MM.1S (cell line): ENCODE results near the gene RAD21L1.

Experiments
- DNase-seq: peaks from one replicate; pipeline ENCODE4 v3.0.0-alpha.2; 2015
- H2AFZ ChIP-seq: fragments of 300-600 bp; sonication (generic); 2 replicates; pipeline ENCODE4 v1.6.0; 2016; ENCODE audit warnings: antibody characterized with exemption, low read length
- H3F3A ChIP-seq: fragments of 300-600 bp; sonication (generic); 2 replicates; pipeline ENCODE4 v1.6.1; 2016; ENCODE audit warnings: mild to moderate bottlenecking, antibody characterized with exemption, low read length, moderate library complexity, mixed read lengths; ENCODE audit not compliant: insufficient read depth
- H3K27ac ChIP-seq: fragments of 300-600 bp; sonication (generic); 2 replicates; pipeline ENCODE4 v1.5.1; 2016; ENCODE audit warnings: mild to moderate bottlenecking, low read length
- H3K27me3 ChIP-seq: fragments of 300-600 bp; sonication (generic); replicated peaks from 2 replicates; pipeline ENCODE4 v1.6.0; 2016; ENCODE audit warnings: low read length; ENCODE audit not compliant: insufficient read depth
- H3K36me3 ChIP-seq: fragments of 300-600 bp; sonication (generic); replicated peaks from 2 replicates; pipeline ENCODE4 v1.6.1; 2016; ENCODE audit warnings: mild to moderate bottlenecking, low read length, mixed read lengths; ENCODE audit not compliant: insufficient read depth
- H3K4me1 ChIP-seq: fragments of 300-600 bp; sonication (generic); 2 replicates; pipeline ENCODE4 v1.6.1; 2016; ENCODE audit warnings: low read length, mixed read lengths
- H3K4me2 ChIP-seq: fragments of 300-600 bp; sonication (generic); 2 replicates; pipeline ENCODE4 v1.6.0; 2016; ENCODE audit warnings: low read depth, low read length
- H3K4me3 ChIP-seq: fragments of 300-600 bp; sonication (generic); 2 replicates; pipeline ENCODE4 v1.5.1; 2016; ENCODE audit warnings: low read length, mixed read lengths
- H3K79me2 ChIP-seq: fragments of 300-600 bp; sonication (generic); 2 replicates; pipeline ENCODE4 v1.6.1; 2016; ENCODE audit warnings: mixed run types, low read length, mixed read lengths
- H3K9ac ChIP-seq: fragments of 300-600 bp; sonication (generic); 2 replicates; pipeline ENCODE4 v1.6.1; 2016; ENCODE audit warnings: low read length, mixed read lengths
- H3K9me2 ChIP-seq: fragments of 300-600 bp; sonication (generic); replicated peaks from 2 replicates; pipeline ENCODE4 v1.6.1; 2016; ENCODE audit warnings: mild to moderate bottlenecking, low read length, mixed read lengths; ENCODE audit not compliant: insufficient read depth
- H3K9me3 ChIP-seq: fragments of 300-600 bp; sonication (generic); replicated peaks from 2 replicates; pipeline ENCODE4 v1.6.1; 2016; ENCODE audit warnings: mild to moderate bottlenecking, low read length, mixed read lengths; ENCODE audit not compliant: insufficient read depth
- H4K20me1 ChIP-seq: fragments of 300-600 bp; sonication (generic); 2 replicates; pipeline ENCODE4 v1.6.1; 2016; ENCODE audit warnings: mild to moderate bottlenecking, low read length, moderate library complexity, mixed read lengths; ENCODE audit not compliant: insufficient read depth
- EZH2 ChIP-seq: fragments of 300-600 bp; sonication (generic); optimal IDR thresholded peaks from 2 replicates; pipeline ENCODE3; 2017; ENCODE audit warnings: low read depth, mild to moderate bottlenecking, antibody characterized with exemption, low read length, mixed read lengths
- EZH2phosphoT487 ChIP-seq: fragments of 300-600 bp; sonication (generic); IDR thresholded peaks from 2 replicates; pipeline ENCODE4 v1.6.1; 2018; ENCODE audit warnings: antibody characterized with exemption, low read length
- TF ChIP-seq, protein P1 (sequence below): fragments of 300-600 bp; sonication (generic); IDR thresholded peaks from 2 replicates; pipeline ENCODE4 v1.5.1; 2016; ENCODE audit warnings: antibody characterized with exemption, low read length, mixed read lengths

RAD21L1 gene

GRCh38 chr20:1210501-1210900 is 15.3 kb upstream of the RAD21L1 start:
- peaks cover 10% of the 10 kb centered on the region for H3K4me1 ChIP-seq

DNA sequence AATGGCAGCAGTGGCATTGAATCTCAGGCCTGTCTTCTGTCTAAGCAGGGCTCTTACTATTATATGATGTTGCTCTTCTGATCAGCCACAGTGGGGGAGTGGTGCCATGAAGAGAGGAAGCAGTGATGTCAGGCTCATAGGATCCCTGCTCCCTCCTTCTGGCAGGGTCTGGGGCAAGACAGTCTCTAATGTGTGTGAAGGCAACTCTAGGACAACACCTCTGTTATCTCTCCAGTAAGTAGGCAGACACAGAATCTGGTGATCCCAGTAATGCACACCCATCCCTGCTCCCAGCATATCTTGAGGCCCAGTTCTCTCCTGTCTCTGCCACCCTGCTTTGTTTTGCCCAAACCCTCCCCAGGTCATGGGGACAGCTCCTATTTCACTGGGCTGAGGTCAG is 13.8 kb upstream of the RAD21L1 start:
- Histone ChIP-seq H3K9me2 (no peaks in the 10 kb centered on the region), H3K27me3 (no peaks in the 10 kb centered on the region), H3K79me2 (no peaks in the 10 kb centered on the region), H3F3A (no peaks in the 10 kb centered on the region), H3K4me2 (no peak overlapping the region), H3K9ac (no peak overlapping the region), H3K4me1 (peaks cover 17% of the 10 kb centered on the region), H3K4me3 (no peak overlapping the region), H3K36me3 (no peaks in the 10 kb centered on the region), H3K27ac (no peak overlapping the region), H2AFZ (no peak overlapping the region), H4K20me1 (no peaks in the 10 kb centered on the region), H3K9me3 (no peaks in the 10 kb centered on the region)
- TF ChIP-seq, protein P1, sequence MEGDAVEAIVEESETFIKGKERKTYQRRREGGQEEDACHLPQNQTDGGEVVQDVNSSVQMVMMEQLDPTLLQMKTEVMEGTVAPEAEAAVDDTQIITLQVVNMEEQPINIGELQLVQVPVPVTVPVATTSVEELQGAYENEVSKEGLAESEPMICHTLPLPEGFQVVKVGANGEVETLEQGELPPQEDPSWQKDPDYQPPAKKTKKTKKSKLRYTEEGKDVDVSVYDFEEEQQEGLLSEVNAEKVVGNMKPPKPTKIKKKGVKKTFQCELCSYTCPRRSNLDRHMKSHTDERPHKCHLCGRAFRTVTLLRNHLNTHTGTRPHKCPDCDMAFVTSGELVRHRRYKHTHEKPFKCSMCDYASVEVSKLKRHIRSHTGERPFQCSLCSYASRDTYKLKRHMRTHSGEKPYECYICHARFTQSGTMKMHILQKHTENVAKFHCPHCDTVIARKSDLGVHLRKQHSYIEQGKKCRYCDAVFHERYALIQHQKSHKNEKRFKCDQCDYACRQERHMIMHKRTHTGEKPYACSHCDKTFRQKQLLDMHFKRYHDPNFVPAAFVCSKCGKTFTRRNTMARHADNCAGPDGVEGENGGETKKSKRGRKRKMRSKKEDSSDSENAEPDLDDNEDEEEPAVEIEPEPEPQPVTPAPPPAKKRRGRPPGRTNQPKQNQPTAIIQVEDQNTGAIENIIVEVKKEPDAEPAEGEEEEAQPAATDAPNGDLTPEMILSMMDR, result no peak
- TF ChIP-seq EZH2phosphoT487, result no peak
- TF ChIP-seq EZH2, result no peak
- no peak for DNase-seq

More at GRCh38 chr20:1210501-1210900, 15.3 kb upstream of the RAD21L1 start:
- no peaks in the 10 kb centered on the region for H3K79me2 ChIP-seq
- H3K27ac ChIP-seq, result no peak overlapping the region
- no peaks in the 10 kb centered on the region for H3K9me2 ChIP-seq
- H3K27me3 ChIP-seq, result no peaks in the 10 kb centered on the region
- no peaks in the 10 kb centered on the region for H3F3A ChIP-seq
- no peak overlapping the region for H3K4me3 ChIP-seq
- TF ChIP-seq EZH2phosphoT487 (no peak), EZH2 (no peak)
- TF ChIP-seq, protein P1, result no peak
- no peak overlapping the region for H3K9ac ChIP-seq
- no peaks in the 10 kb centered on the region for H3K9me3 ChIP-seq
- no peak overlapping the region for H3K4me2 ChIP-seq
- no peak for DNase-seq
- no peaks in the 10 kb centered on the region for H3K36me3 ChIP-seq
- H4K20me1 ChIP-seq, result no peaks in the 10 kb centered on the region
- H2AFZ ChIP-seq, result no peak overlapping the region

DNA sequence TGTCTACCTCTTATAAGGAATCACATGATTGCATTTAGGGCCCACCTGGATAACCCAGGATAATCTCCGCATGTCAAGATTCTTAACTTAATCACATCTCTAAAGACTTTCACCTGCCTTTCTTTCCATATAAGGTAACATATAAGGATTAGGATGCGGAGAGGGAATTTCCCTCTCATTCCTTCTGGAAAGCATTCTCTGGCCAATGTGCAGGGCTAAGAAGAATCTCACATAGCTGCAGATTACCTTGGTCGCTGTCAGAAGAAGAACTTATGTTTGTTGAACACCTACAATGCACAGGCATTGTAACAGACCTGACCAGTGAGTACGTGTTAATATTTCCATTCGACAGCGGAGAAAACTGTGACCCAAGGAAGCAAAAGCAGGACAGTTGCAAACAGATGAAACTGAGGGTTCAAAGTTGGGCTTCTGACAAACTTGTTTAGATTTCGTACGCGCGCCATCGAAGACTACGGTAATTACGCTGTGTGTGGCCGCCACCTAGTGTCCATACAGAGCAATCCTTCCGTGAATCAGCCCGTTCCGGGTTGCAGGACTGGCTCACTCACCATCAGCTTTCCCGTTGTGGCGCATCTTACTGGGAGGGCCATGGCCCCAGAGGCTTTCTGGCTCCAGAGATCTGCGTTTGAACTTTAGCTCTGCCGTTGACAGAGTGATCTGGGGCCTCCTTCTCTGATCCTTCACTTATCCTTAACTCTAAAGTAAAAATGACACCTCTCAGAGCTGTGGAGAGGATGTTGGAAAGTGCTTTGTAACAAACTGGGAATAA is 13.0 kb upstream of the RAD21L1 start:
- H3K27ac ChIP-seq, result no peak overlapping the region
- no peaks in the 10 kb centered on the region for H3K79me2 ChIP-seq
- peaks cover 17% of the 10 kb centered on the region for H3K4me1 ChIP-seq
- H3K9ac ChIP-seq, result no peak overlapping the region
- H3K9me2 ChIP-seq, result no peaks in the 10 kb centered on the region
- no peaks in the 10 kb centered on the region for H3K36me3 ChIP-seq
- no peaks in the 10 kb centered on the region for H3F3A ChIP-seq
- no peak overlapping the region for H3K4me3 ChIP-seq
- peak overlapping the region; percentile 47; the same call in 1 of the 2 replicates for H2AFZ ChIP-seq
- H3K9me3 ChIP-seq, result no peaks in the 10 kb centered on the region
- H3K4me2 ChIP-seq, result peak overlapping the region; percentile 24; the same call in 1 of the 2 replicates
- TF ChIP-seq EZH2 (no peak), EZH2phosphoT487 (no peak)
- TF ChIP-seq, protein P1, result peak; percentile 68
- H4K20me1 ChIP-seq, result no peaks in the 10 kb centered on the region
- H3K27me3 ChIP-seq, result no peaks in the 10 kb centered on the region
- peak; percentile 70 for DNase-seq
